HG03045 (cell line): ENCODE measurements around the gene GSK3B.

ENCODE experiments used
- ATAC-seq: cut with Tn5 transposase; IDR thresholded peaks from one replicate; pipeline ENCODE4 v1.9.1; 2021; ENCODE audit warnings: mild to moderate bottlenecking, moderate library complexity; ENCODE audit not compliant: unreplicated experiment

GSK3B gene

DNA sequence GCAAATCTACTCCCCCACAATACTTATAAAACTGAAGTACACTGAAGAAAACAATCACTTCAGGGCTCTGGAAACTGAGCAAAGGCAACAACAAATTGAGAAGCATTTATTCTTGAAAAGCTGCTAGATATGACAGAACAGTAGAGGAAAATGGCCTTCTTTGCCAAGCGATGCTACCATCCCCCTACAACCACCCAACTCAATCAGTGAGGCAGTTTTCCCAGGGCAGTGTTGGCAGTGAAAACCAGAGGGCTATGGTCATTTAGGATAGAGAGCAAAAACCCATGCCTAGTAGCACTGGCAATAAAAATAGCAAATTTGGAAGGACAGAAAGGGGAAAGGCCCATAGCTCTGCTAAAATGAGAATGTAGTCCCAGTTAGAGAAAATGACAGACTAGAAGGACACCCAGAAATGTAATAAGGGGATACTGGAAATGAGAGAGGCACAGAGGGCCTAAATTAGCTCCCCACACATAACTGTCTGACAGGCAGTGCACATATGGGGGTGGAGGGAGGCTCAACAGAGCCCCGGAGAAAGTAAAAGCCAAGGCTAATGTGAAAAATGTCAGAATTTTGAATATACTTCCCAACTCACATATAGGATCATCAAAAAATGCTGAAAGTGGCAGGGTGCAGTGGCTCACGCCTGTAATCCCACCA, 143.5 kb downstream of the GSK3B start:
- ATAC-seq: no peak

DNA sequence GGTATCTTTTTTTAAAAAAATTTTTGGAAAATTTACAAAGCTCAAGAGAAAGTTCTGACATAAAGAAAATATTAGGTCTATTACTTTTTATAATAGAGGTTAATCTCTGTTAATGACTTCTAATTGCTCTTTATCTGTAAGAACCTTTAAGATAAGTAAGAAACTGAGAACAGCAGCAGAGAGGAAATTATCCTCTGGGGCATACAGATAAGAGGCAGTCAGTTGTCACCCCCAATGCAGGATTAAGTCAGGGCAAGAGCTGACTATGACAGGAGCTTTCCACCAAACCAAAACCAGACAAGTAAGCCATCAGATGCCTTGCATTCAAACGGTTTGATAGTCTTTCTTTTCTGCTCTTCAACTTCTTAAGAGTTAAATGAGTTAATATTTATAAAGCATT, 149.0 kb downstream of the GSK3B start:
- ATAC-seq: no peak

DNA sequence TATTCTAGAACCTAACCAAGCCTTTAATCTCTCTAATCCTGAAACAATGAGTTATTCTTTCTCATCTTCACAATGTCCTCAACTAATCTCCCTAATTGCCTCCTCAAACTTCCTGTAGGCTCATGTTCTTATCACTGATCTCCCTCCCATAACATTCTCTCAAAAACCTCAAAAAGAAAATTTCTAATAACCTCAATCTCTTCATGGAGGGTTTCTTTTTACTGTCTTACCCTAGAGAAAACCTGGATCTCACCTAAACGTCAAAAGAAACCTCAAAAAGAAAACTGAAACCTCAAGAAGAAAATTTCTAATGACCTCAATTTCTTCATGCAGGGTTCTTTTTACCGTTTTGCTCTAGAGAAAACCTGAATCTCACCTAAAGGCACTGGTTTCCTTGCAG, 150.2 kb downstream of the GSK3B start:
- ATAC-seq: no peak

- no peak for ATAC-seq
These were observed 155.2 kb downstream of the GSK3B start for GRCh38 chr3:119939077-119939476.

DNA sequence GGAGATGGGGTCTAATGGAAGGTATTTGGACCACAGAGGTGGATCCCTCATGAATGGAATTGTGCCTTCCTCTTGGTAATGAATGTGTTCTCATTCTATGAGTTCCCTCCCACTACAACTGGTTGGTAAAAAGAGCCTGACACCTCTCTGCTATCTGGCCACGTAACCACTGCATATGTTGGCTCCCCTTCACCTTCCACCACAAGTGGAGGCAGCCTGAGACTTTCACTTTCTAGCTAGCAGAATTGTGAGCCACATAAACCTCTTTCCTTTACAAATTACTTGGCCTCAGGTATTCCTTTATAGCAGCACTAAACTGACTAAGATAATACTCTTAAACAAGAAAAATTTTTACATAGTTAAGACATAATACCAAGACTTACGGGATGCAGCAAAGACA, 157.0 kb downstream of the GSK3B start:
- peak; percentile 98 for ATAC-seq

GRCh38 chr3:119934249-119934648, 160.0 kb downstream of the GSK3B start:
- ATAC-seq: no peak

GRCh38 chr3:119933207-119933606, 161.0 kb downstream of the GSK3B start:
- ATAC-seq: no peak

- ATAC-seq: no peak
These were observed 164.0 kb downstream of the GSK3B start for GRCh38 chr3:119930286-119930685.

DNA sequence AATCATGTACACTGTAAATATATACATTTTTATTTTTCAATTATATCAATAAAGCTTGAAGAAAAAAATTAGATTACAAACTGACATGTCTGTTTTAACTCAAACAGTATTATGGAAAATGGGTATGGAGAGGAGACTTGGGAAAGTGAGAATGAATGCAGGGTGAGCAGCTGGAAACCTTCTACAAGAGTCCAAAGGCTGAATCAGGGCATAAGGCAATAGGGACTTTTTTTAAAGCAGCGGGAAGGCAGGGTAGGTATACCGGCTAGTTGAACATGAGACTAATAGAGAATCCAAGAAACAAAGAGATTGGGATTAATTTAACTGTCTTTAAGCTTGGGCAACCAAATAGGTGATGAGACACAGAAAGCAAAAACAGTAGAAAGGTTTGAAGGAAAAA, 167.1 kb downstream of the GSK3B start:
- no peak for ATAC-seq

- ATAC-seq: no peak
These were observed 169.8 kb downstream of the GSK3B start for GRCh38 chr3:119924111-119925094.

GRCh38 chr3:119918992-119919933, 175.0 kb downstream of the GSK3B start:
- ATAC-seq: no peak

DNA sequence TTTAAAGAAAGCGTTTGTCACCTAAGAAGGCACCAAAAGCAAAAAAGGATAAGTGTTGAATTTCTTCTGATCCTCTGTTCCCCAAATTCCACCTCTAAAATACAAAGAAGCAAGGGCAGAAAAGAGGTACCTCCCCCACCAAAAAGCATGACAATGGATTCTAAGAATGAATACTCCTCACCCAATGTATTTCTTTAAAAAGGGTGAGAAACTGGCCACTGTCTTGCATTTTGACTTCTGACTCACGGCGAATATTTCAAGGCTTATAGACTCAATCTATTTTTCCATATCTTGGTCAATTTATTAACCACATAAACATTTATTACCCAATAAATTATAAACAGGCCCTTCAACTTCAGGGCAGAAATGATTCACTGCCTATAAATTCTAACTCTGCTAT, 181.2 kb downstream of the GSK3B start:
- ATAC-seq: no peak

GRCh38 chr3:119912220-119912619, 182.0 kb downstream of the GSK3B start:
- no peak for ATAC-seq

GRCh38 chr3:119911748-119912147, 182.5 kb downstream of the GSK3B start:
- no peak for ATAC-seq

GRCh38 chr3:119902061-119902460, 192.2 kb downstream of the GSK3B start:
- no peak for ATAC-seq

DNA sequence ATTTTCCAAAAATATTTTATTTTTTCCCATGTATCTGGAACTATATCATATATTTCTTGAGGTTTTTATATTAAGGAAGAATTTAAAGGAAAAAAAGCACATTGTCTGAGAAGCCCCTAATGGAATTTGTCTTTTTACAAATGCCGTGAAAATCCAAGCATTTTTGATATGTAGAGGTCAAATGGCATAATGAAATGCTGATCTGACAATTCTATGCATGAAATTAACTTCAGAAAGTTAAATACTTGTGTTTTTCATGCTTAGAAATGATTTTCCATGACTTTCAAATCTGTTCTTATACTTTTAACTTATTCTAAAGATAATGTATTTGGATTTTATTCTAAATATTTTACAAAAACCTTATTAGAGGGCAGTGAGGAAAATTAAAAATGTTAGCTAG, 193.1 kb downstream of the GSK3B start:
- ATAC-seq: no peak

- no peak for ATAC-seq
These were observed 195.1 kb downstream of the GSK3B start for GRCh38 chr3:119899192-119899511.

GRCh38 chr3:119898478-119899191, 195.6 kb downstream of the GSK3B start:
- ATAC-seq: no peak

DNA sequence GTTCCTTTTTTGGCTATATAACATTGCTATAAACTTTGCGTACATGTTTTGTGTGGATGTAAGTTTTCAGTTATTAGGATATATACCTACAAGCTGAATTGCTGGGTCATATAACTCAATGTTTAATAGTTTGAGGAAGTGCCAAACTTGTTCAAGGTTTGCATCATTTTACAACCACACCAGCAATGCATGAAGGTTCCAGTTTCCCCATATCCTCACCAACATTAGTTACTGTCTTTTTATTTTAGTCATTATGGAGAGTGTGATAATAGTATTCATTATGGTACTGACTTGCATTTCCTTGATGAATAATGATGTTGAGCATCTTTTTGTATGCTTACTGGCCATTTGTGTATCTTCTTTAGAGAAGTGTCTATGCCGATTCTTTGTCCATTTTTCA, 200.1 kb downstream of the GSK3B start:
- ATAC-seq: no peak

DNA sequence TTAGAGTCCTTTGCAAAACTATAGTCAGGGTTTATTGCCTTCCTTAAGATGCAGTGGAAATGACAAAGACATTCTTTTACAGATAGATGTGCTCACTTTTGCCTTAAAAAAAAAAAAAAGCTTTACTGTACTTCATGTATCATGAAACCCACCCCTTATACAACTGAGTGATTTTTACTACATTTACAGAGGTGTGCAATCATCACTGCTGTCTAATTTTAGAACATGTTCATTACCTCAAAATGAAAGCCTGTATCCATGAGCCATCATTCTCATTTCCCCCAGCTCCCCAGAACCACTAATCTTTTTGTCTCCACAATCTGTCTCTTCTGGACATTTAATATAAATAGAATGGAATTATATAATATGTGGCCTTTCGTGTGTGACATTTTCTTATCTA, 200.5 kb downstream of the GSK3B start:
- no peak for ATAC-seq
